Upper lobe of left lung (tissue), 6 donors: ENCODE results near the gene PREX1. TPM values are rescaled to one million over a fixed set of nuclear protein-coding genes. Genes with fewer than 3 reads are reported as not detected.

ENCODE experiments used
- ATAC-seq, 2 donors: fragments of 200-7000 bp; cut with Tn5 transposase; one replicate each; pipeline ENCODE4 v1.9.1; 2022; ENCODE audit warnings: mild to moderate bottlenecking in 2 of 2, moderate library complexity in 2 of 2; ENCODE audit not compliant: low FRiP score in 2 of 2
- DNase-seq, 2 donors: peaks; one replicate each; pipeline ENCODE4 v3.0.0-alpha.2; 2019 to 2020
- H3K27ac ChIP-seq, 4 donors: fragments of 200-600 bp; sonication (generic); one replicate each; pipeline ENCODE4 v1.5.1; 2016 to 2019
- H3K27me3 ChIP-seq, 4 donors: fragments of 200-600 bp; sonication (generic); one replicate each; pipeline ENCODE4 v1.5.1; 2017 to 2019
- H3K36me3 ChIP-seq, 4 donors: fragments of 200-600 bp; sonication (generic); one replicate each; pipeline ENCODE4 v1.5.1; 2016 to 2019
- H3K4me1 ChIP-seq, 4 donors: fragments of 200-600 bp; sonication (generic); one replicate each; pipeline ENCODE4 v1.5.1; 2018 to 2019
- H3K4me3 ChIP-seq, 4 donors: fragments of 200-600 bp; sonication (generic); one replicate each; pipeline ENCODE4 v1.5.1; 2017 to 2019; ENCODE audit warnings: mild to moderate bottlenecking in 2 of 4, moderate library complexity in 1 of 4
- H3K9me3 ChIP-seq, 4 donors: fragments of 200-600 bp; sonication (generic); one replicate each; pipeline ENCODE4 v1.5.1; 2018 to 2019
- EP300 ChIP-seq, 4 donors: sonication (generic); formaldehyde crosslinking; IDR thresholded peaks; one replicate each; pipeline ENCODE4 v1.5.1; 2017; ENCODE audit warnings: antibody characterized with exemption in 4 of 4, control low read depth in 2 of 4
- POLR2A ChIP-seq, 4 donors: fragments of 450-650 bp; IDR thresholded peaks; one replicate each; pipeline ENCODE4 v1.5.1; 2016 to 2017; ENCODE audit warnings: antibody characterized with exemption in 4 of 4, mild to moderate bottlenecking in 2 of 4
- POLR2AphosphoS5 ChIP-seq, 2 donors: sonication (generic); formaldehyde crosslinking; IDR thresholded peaks; one replicate each; pipeline ENCODE4 v1.5.1; 2017; ENCODE audit warnings: antibody characterized with exemption in 2 of 2
- WGBS, 2 donors: methylation state at CpG; one replicate each; pipeline ENCODE4 v1.1.5; 2017 to 2018; 5-methylcytosine and 5-hydroxymethylcytosine counted together
- total RNA-seq, 6 donors: library from RNA; depleted of rRNA in 4 of 6; stranded (reverse); fragments of >200 nt in 4 of 6; gene quantifications; one replicate each; pipeline versions ENCODE4 v1.1.0 to v1.2.1, GENCODE V29; 2016 to 2021
- TF ChIP-seq, protein P1 (sequence below), 6 experiments: fragments of 450-650 bp in 4 of 6; fragments of 200-600 bp in 2 of 6; sonication (generic) in 2 of 6; IDR thresholded peaks; one replicate each; pipeline ENCODE4 v1.5.1; 2016 to 2019; ENCODE audit warnings: antibody characterized with exemption in 6 of 6
- donor health status: DM: no; HTN: no; CAD: no; lungs with moderate emphysema.
- donor health status: DM: no; HTN: yes; CAD: no; lungs with severe emphysema.

The PREX1 gene
- total RNA-seq, 6 donors from 2014 or later, result 42.8 to 177 (median 74.6) TPM

GRCh38 chr20:48691523-48691922 is 136.3 kb downstream of the PREX1 start:
- Histone ChIP-seq H3K4me3 (no peak overlapping the region), H3K9me3 (no peaks in the 10 kb centered on the region), H3K27ac (no peak overlapping the region), H3K36me3 (peaks cover 0 to 58% (median 19%) of the 10 kb centered on the region in 4 donors), H3K4me1 (peaks cover 20 to 50% (median 30%) of the 10 kb centered on the region in 4 donors), H3K27me3 (no peaks in the 10 kb centered on the region)
- no peak for ATAC-seq
- no peak for DNase-seq
- peak in 1 of 2 donors; percentile 35 for TF ChIP-seq POLR2AphosphoS5 (IDR thresholded peaks at IDR 0.05)
- no peak for TF ChIP-seq POLR2A (IDR thresholded peaks at IDR 0.05)
- no peak for TF ChIP-seq EP300 (IDR thresholded peaks at IDR 0.05)
- WGBS, 2 donors, result 56 to 74% methylated on average over 5 to 7 of the region's 7 CpGs

DNA sequence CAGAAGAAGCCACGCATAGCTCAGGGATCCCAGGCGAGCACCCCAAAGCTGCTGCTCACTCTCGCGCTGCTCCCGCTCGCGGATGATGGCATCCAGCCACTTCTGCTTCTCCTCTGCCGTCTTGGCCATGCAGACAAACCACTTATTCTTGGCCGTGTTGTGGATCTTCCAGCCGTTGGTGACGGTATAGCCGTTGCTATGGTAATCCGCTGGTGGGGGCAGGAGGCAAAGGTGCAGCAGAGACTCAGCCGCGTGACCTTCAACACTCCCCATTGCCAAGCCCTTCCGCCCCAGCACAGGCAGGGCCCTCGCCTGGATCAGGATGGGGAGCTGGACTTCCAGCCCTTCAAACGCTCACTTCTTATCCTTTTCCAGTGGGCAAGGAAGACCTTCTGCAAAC is 136.9 kb downstream of the PREX1 start:
- WGBS, 2 donors, result 60 to 80% methylated on average over 18 of the region's 18 CpGs

GRCh38 chr20:48689874-48690571 is 137.8 kb downstream of the PREX1 start:
- H3K27ac ChIP-seq, result no peak overlapping the region
- no peaks in the 10 kb centered on the region for H3K9me3 ChIP-seq
- no peak overlapping the region for H3K4me3 ChIP-seq
- H3K36me3 ChIP-seq, result peaks cover 0 to 57% (median 20%) of the 10 kb centered on the region in 4 donors
- WGBS, 2 donors, result 82 to 92% methylated on average over 9 of the region's 9 CpGs
- TF ChIP-seq EP300 (IDR thresholded peaks at IDR 0.05), result no peak
- TF ChIP-seq, protein P1, sequence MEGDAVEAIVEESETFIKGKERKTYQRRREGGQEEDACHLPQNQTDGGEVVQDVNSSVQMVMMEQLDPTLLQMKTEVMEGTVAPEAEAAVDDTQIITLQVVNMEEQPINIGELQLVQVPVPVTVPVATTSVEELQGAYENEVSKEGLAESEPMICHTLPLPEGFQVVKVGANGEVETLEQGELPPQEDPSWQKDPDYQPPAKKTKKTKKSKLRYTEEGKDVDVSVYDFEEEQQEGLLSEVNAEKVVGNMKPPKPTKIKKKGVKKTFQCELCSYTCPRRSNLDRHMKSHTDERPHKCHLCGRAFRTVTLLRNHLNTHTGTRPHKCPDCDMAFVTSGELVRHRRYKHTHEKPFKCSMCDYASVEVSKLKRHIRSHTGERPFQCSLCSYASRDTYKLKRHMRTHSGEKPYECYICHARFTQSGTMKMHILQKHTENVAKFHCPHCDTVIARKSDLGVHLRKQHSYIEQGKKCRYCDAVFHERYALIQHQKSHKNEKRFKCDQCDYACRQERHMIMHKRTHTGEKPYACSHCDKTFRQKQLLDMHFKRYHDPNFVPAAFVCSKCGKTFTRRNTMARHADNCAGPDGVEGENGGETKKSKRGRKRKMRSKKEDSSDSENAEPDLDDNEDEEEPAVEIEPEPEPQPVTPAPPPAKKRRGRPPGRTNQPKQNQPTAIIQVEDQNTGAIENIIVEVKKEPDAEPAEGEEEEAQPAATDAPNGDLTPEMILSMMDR (IDR thresholded peaks at IDR 0.05), result no peak
- TF ChIP-seq POLR2AphosphoS5 (IDR thresholded peaks at IDR 0.05), result no peak
- TF ChIP-seq POLR2A (IDR thresholded peaks at IDR 0.05), result no peak
- ATAC-seq, result no peak
- no peaks in the 10 kb centered on the region for H3K27me3 ChIP-seq
- H3K4me1 ChIP-seq, result peaks cover 35 to 63% (median 45%) of the 10 kb centered on the region in 4 donors
- no peak for DNase-seq

More for the DNA sequence above, 136.9 kb downstream of the PREX1 start:
- peaks cover 26 to 56% (median 36%) of the 10 kb centered on the region in 4 donors for H3K4me1 ChIP-seq
- H3K36me3 ChIP-seq, result peaks cover 0 to 58% (median 20%) of the 10 kb centered on the region in 4 donors
- no peak overlapping the region for H3K4me3 ChIP-seq
- ATAC-seq, result no peak
- no peaks in the 10 kb centered on the region for H3K9me3 ChIP-seq
- no peak overlapping the region for H3K27ac ChIP-seq
- no peak for TF ChIP-seq EP300 (IDR thresholded peaks at IDR 0.05)
- TF ChIP-seq, protein P1 (IDR thresholded peaks at IDR 0.05), result no peak
- TF ChIP-seq POLR2AphosphoS5 (IDR thresholded peaks at IDR 0.05), result no peak
- no peak for TF ChIP-seq POLR2A (IDR thresholded peaks at IDR 0.05)
- no peaks in the 10 kb centered on the region for H3K27me3 ChIP-seq
- no peak for DNase-seq

- 71 to 81% methylated on average over 7 to 8 of the region's 8 CpGs for WGBS, 2 donors
- no peaks in the 10 kb centered on the region for H3K27me3 ChIP-seq
- no peak overlapping the region for H3K4me3 ChIP-seq
- H3K9me3 ChIP-seq, result no peaks in the 10 kb centered on the region
- H3K4me1 ChIP-seq, result peaks cover 41 to 69% (median 51%) of the 10 kb centered on the region in 4 donors
- peaks cover 0 to 52% (median 20%) of the 10 kb centered on the region in 4 donors for H3K36me3 ChIP-seq
- no peak for TF ChIP-seq POLR2AphosphoS5 (IDR thresholded peaks at IDR 0.05)
- TF ChIP-seq, protein P1 (IDR thresholded peaks at IDR 0.05), result no peak
- TF ChIP-seq EP300 (IDR thresholded peaks at IDR 0.05), result no peak
- TF ChIP-seq POLR2A (IDR thresholded peaks at IDR 0.05), result no peak
- H3K27ac ChIP-seq, result no peak overlapping the region
- ATAC-seq (no peak), DNase-seq (no peak)
Measured at GRCh38 chr20:48689388-48689787, 138.4 kb downstream of the PREX1 start.

GRCh38 chr20:48688579-48688978 is 139.2 kb downstream of the PREX1 start:
- H3K36me3 ChIP-seq, result peaks cover 0 to 51% (median 16%) of the 10 kb centered on the region in 4 donors
- DNase-seq, result no peak

More at GRCh38 chr20:48688579-48688978, 139.2 kb downstream of the PREX1 start:
- Histone ChIP-seq H3K27ac (peak overlapping the region in 1 of 4 donors; percentile 71), H3K4me3 (no peak overlapping the region), H3K9me3 (no peaks in the 10 kb centered on the region), H3K27me3 (no peaks in the 10 kb centered on the region), H3K4me1 (peaks cover 50 to 77% (median 59%) of the 10 kb centered on the region in 4 donors)
- no peak for ATAC-seq
- TF ChIP-seq, protein P1 (IDR thresholded peaks at IDR 0.05), result no peak
- no peak for TF ChIP-seq EP300 (IDR thresholded peaks at IDR 0.05)
- TF ChIP-seq POLR2A (IDR thresholded peaks at IDR 0.05), result no peak
- no peak for TF ChIP-seq POLR2AphosphoS5 (IDR thresholded peaks at IDR 0.05)
- 91 to 98% methylated on average over 8 of the region's 8 CpGs for WGBS, 2 donors
